ENCODE results near the gene CPB2. TPM values are rescaled to one million over a fixed set of nuclear protein-coding genes. Genes with fewer than 3 reads are reported as not detected.

The CPB2 gene, protein sequence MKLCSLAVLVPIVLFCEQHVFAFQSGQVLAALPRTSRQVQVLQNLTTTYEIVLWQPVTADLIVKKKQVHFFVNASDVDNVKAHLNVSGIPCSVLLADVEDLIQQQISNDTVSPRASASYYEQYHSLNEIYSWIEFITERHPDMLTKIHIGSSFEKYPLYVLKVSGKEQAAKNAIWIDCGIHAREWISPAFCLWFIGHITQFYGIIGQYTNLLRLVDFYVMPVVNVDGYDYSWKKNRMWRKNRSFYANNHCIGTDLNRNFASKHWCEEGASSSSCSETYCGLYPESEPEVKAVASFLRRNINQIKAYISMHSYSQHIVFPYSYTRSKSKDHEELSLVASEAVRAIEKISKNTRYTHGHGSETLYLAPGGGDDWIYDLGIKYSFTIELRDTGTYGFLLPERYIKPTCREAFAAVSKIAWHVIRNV
- total RNA-seq = under 1 TPM in 1 of 2 donors, not detected in 1; 0.40 TPM

DNA sequence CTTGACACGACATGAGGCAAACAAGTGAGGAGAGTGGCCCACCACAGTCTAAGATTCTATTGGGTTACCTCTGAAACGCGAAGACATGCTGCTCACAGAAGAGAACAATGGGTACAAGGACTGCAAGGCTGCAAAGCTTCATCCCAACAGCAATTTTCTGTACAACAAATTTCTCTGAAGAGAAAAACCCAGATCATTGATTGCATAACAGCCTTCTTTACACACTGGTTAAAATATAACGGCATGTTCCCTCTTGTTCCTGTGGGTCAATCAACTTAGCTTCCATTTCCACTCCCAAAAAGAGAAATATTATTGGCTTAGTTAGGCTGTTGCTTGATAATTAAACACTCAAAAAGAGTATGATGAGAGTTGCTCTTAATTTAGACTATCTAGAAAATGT is at the start of gene CPB2:
Gene CPB2, minus strand, starts transcription at position 166 of the 400 bp plus-strand sequence. Its CDS starts 24 bp downstream, at position 142.
- no peak for DNase-seq
- Histone ChIP-seq H3K4me3 (no peak within 1 kb of the TSS), H3K4me1 (no peaks in the 10 kb centered on the region), H3K27me3 (no peaks in the 10 kb centered on the region), H3K9me3 (no peaks in the 10 kb centered on the region), H3K36me3 (no peaks in the 10 kb centered on the region), H3K9ac (ENCODE audit: low read depth in 2 of 2, low read length in 2 of 2) (no peak within 1 kb of the TSS), H3K27ac (no peak within 1 kb of the TSS)
- intact Hi-C loops (cut with DNase I) = no loop called here
- TF ChIP-seq, protein P1, sequence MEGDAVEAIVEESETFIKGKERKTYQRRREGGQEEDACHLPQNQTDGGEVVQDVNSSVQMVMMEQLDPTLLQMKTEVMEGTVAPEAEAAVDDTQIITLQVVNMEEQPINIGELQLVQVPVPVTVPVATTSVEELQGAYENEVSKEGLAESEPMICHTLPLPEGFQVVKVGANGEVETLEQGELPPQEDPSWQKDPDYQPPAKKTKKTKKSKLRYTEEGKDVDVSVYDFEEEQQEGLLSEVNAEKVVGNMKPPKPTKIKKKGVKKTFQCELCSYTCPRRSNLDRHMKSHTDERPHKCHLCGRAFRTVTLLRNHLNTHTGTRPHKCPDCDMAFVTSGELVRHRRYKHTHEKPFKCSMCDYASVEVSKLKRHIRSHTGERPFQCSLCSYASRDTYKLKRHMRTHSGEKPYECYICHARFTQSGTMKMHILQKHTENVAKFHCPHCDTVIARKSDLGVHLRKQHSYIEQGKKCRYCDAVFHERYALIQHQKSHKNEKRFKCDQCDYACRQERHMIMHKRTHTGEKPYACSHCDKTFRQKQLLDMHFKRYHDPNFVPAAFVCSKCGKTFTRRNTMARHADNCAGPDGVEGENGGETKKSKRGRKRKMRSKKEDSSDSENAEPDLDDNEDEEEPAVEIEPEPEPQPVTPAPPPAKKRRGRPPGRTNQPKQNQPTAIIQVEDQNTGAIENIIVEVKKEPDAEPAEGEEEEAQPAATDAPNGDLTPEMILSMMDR (IDR thresholded peaks at IDR 0.05) = no peak

DNA sequence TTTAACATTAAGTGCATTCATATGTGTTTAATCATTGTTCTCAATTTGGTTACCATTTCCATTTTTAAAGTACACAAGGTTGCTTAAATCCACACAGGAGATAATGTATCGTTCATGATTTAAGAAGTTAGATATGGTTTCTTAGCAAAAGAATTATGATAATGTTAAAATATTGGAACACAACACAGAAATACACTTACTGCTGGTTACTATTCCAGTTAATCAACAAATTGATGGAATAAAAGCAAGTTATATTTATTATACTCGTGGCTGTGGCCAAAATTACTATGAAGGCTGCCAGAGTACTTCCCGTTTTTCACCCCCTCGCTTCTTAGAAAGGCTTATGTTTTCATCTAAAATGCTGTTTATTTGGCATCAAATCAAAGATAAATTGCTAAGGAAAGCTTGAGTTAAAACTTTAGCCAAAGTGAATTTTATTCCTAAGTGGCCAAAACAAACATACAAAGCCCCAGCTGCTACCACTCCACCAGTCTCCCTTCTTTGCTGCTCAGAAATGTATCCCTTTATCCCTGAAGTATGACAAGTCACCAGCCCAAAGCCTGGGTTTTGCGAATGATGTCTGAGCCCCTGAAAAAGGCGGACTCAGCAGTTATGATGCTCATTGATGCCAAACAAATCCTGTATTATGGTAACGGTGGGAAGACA is 49.4 kb upstream of the CPB2 start:
- Histone ChIP-seq H3K27ac (no peak overlapping the region), H3K9me3 (no peaks in the 10 kb centered on the region), H3K36me3 (no peaks in the 10 kb centered on the region), H3K27me3 (no peaks in the 10 kb centered on the region), H3K9ac (ENCODE audit: low read depth in 2 of 2, low read length in 2 of 2) (no peak overlapping the region), H3K4me3 (no peak overlapping the region), H3K4me1 (no peaks in the 10 kb centered on the region)
- TF ChIP-seq, protein P1 (IDR thresholded peaks at IDR 0.05) = no peak
- intact Hi-C loops (cut with DNase I) = no loop called here
- no peak for DNase-seq

DNA sequence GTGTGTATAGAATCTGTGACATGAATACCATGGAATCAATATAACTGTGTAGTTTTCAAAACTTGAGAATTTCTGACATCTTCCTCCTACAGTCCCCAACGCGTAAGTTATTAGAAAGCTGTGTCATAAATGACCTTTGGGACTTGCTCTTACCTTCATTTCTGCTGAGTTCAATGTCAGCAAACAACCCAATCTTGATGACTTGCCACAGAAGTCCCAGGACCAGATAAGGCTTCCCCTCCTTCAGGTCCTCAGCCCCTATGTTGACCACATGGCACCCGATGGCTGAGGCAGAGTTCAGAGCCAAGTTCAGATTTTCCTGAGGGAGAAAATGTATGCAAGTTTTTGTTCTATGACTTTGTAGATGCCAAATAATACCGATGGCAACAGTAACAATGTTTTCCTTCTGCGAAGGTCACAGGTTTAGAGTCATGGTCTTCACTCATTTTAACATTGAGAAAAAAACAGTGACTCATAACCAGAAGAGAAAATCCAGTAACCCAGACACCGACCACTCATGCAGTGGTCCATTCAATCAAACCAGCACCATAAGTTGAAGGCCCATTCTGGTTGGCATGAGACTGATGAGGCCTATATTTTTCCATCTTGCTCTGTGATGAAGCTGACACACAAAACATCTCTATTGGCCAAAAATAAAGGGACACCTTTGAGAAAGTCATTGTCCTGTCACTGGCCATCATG is 47.9 kb upstream of the CPB2 start:
- intact Hi-C loops (cut with DNase I) = no loop called here
- Histone ChIP-seq H3K4me3 (no peak overlapping the region), H3K36me3 (no peaks in the 10 kb centered on the region), H3K27me3 (no peaks in the 10 kb centered on the region), H3K4me1 (no peaks in the 10 kb centered on the region), H3K9ac (ENCODE audit: low read depth in 2 of 2, low read length in 2 of 2) (no peak overlapping the region), H3K27ac (no peak overlapping the region), H3K9me3 (no peaks in the 10 kb centered on the region)
- no peak for DNase-seq
- TF ChIP-seq, protein P1 (IDR thresholded peaks at IDR 0.05) = no peak

DNA sequence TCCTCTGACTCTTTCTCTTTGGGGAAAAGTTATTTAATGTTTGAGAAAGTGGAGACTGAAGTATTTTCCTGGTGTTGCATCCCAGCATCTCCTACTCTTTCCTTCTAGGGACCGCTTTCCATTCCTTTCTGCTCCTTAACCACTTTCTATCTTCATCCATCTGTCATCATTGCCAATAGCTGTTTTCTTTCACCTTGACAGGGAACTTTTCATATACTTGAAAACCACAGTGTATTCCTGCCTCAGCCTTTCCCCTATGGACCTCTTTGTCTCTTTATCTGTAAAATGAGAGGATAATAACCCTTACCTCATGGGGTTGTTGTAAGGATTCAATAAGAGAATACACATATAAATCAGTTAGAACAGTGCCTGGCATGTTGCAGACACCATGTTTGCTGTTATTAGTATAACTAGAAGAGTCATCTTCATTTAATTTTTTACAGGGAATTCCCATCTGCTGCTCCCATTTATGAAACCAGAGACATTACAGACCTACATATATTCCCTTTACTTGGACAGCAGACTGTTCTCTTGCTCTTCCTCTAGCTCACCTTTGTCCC is 45.4 kb upstream of the CPB2 start:
- Histone ChIP-seq H3K36me3 (no peaks in the 10 kb centered on the region), H3K4me3 (no peak overlapping the region), H3K27ac (no peak overlapping the region), H3K27me3 (no peaks in the 10 kb centered on the region), H3K9ac (ENCODE audit: low read depth in 2 of 2, low read length in 2 of 2) (no peak overlapping the region), H3K9me3 (no peaks in the 10 kb centered on the region), H3K4me1 (no peaks in the 10 kb centered on the region)
- DNase-seq = no peak
- intact Hi-C loops (cut with DNase I) = no loop called here
- TF ChIP-seq, protein P1 (IDR thresholded peaks at IDR 0.05) = no peak
